ENCODE data around the gene SAA2. TPM values are rescaled to one million over a fixed set of nuclear protein-coding genes. Genes with fewer than 3 reads are reported as not detected.
"Not testable (repeated sequence)": the region's sequence is repeated elsewhere in the genome, so short reads cannot be mapped to it uniquely, and the experiment has no call there.

The SAA2 gene
- total and polyA plus RNA-seq, 2 donors from 2014 or later, result 4.4 to 82.0 TPM

- TF ChIP-seq, protein P1, sequence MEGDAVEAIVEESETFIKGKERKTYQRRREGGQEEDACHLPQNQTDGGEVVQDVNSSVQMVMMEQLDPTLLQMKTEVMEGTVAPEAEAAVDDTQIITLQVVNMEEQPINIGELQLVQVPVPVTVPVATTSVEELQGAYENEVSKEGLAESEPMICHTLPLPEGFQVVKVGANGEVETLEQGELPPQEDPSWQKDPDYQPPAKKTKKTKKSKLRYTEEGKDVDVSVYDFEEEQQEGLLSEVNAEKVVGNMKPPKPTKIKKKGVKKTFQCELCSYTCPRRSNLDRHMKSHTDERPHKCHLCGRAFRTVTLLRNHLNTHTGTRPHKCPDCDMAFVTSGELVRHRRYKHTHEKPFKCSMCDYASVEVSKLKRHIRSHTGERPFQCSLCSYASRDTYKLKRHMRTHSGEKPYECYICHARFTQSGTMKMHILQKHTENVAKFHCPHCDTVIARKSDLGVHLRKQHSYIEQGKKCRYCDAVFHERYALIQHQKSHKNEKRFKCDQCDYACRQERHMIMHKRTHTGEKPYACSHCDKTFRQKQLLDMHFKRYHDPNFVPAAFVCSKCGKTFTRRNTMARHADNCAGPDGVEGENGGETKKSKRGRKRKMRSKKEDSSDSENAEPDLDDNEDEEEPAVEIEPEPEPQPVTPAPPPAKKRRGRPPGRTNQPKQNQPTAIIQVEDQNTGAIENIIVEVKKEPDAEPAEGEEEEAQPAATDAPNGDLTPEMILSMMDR (IDR thresholded peaks at IDR 0.05; ENCODE audit: borderline replicate concordance, extremely low read depth, insufficient read depth), result no peak
- H3K27ac ChIP-seq (ENCODE audit: low read depth in 2 of 2, low read length in 2 of 2), result no peak overlapping the region
- H3K4me3 ChIP-seq (ENCODE audit: low read length in 3 of 3), result no peak overlapping the region
- H3K27me3 ChIP-seq (ENCODE audit: control insufficient read depth, insufficient read depth, low read length), result no peaks in the 10 kb centered on the region
- H3K4me1 ChIP-seq (ENCODE audit: control insufficient read depth in 2 of 3, insufficient read depth in 2 of 3, low read depth in 1 of 3, low read length in 3 of 3), result no peaks in the 10 kb centered on the region
- intact Hi-C loops (cut with DNase I), result no loop called here
- H3K9ac ChIP-seq (ENCODE audit: low read length in 3 of 3), result no peak overlapping the region
- no peaks in the 10 kb centered on the region for H3K9me3 ChIP-seq (ENCODE audit: control insufficient read depth in 2 of 3, insufficient read depth in 1 of 3, low read length in 3 of 3)
- no peak for DNase-seq
- H3K36me3 ChIP-seq (ENCODE audit: control insufficient read depth in 2 of 3, insufficient read depth in 3 of 3, low read length in 3 of 3), result peaks cover 4 to 12% (median 11%) of the 10 kb centered on the region in 3 donors
- FAIRE-seq, result no peak
These were observed 29.2 kb upstream of the SAA2 start for GRCh38 chr11:18277565-18278271.

DNA sequence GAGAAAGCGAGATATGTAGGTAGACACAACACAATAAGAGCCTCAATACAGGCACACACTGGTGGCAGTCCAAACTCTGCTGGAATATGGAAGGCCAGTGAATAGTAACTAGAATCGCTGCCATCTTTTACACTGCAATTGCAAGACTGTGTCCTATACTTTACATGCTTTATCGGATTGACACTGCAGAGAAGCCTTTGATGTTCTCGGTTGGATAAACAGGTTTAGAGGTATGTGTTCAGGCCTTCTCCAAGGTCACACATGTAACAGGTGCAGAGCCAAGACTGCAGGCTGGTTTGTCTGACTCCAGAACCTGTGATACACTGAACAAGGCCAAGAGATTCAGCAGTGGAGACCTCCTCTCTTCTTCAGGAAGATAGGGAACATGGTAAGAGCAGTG is 22.7 kb upstream of the SAA2 start:
- Histone ChIP-seq H3K9me3 (ENCODE audit: control insufficient read depth in 2 of 3, insufficient read depth in 1 of 3, low read length in 3 of 3) (no peaks in the 10 kb centered on the region), H3K27me3 (ENCODE audit: control insufficient read depth, insufficient read depth, low read length) (no peaks in the 10 kb centered on the region), H3K27ac (ENCODE audit: low read depth in 2 of 2, low read length in 2 of 2) (no peak overlapping the region), H3K4me3 (ENCODE audit: low read length in 3 of 3) (no peak overlapping the region), H3K9ac (ENCODE audit: low read length in 3 of 3) (no peak overlapping the region), H3K4me1 (ENCODE audit: control insufficient read depth in 2 of 3, insufficient read depth in 2 of 3, low read depth in 1 of 3, low read length in 3 of 3) (no peaks in the 10 kb centered on the region), H3K36me3 (ENCODE audit: control insufficient read depth in 2 of 3, insufficient read depth in 3 of 3, low read length in 3 of 3) (no peaks in the 10 kb centered on the region)
- FAIRE-seq (no peak), DNase-seq (no peak)
- intact Hi-C loops (cut with DNase I), result no loop called here
- TF ChIP-seq, protein P1 (IDR thresholded peaks at IDR 0.05; ENCODE audit: borderline replicate concordance, extremely low read depth, insufficient read depth), result no peak

DNA sequence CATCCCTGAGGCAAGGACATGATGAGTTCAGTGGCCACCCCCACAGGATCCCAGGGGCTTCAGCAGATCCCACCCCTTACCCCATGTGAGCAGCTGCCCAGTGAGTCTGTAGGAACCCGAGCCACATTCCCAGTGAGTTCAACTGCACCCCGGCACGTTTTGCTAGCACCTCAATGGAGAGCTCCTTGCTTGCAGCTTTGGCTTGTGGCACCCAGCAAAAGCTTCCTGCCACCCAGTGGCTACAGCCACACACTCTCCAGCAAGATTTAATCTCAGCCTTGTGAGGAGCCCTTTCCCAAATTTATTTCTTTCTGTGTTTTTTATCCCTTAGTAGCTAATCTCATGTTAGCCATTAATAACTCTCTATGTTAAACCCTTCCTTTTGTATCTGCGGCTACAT is 21.6 kb upstream of the SAA2 start:
- intact Hi-C loops (cut with DNase I), result no loop called here
- Histone ChIP-seq H3K4me3 (ENCODE audit: low read length in 3 of 3) (no peak overlapping the region), H3K9ac (ENCODE audit: low read length in 3 of 3) (no peak overlapping the region), H3K9me3 (ENCODE audit: control insufficient read depth in 2 of 3, insufficient read depth in 1 of 3, low read length in 3 of 3) (no peaks in the 10 kb centered on the region), H3K36me3 (ENCODE audit: control insufficient read depth in 2 of 3, insufficient read depth in 3 of 3, low read length in 3 of 3) (no peaks in the 10 kb centered on the region), H3K27me3 (ENCODE audit: control insufficient read depth, insufficient read depth, low read length) (no peaks in the 10 kb centered on the region), H3K4me1 (ENCODE audit: control insufficient read depth in 2 of 3, insufficient read depth in 2 of 3, low read depth in 1 of 3, low read length in 3 of 3) (no peaks in the 10 kb centered on the region), H3K27ac (ENCODE audit: low read depth in 2 of 2, low read length in 2 of 2) (no peak overlapping the region)
- DNase-seq (no peak), FAIRE-seq (no peak)
- TF ChIP-seq, protein P1 (IDR thresholded peaks at IDR 0.05; ENCODE audit: borderline replicate concordance, extremely low read depth, insufficient read depth), result no peak

DNA sequence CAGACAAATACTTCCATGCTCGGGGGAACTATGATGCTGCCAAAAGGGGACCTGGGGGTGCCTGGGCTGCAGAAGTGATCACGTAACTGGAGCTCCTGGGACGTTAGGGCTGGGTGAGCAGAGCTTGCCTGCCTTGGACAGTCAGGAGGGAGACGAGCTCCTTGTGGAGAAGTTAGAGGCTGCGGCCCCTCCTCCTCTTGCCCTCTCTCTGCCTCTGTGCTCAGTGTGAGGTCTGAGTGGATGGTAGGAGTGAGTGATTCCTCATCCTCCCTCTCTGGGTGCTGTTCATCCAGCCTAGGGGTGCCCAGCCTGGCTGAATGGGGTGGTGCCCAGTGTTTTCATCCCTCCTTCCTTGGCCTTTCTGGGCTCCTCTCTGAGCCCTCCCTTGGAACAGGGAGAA is 20.8 kb upstream of the SAA2 start:
- H3K4me1 ChIP-seq (ENCODE audit: control insufficient read depth in 2 of 3, insufficient read depth in 2 of 3, low read depth in 1 of 3, low read length in 3 of 3); H3K27me3 ChIP-seq (ENCODE audit: control insufficient read depth, insufficient read depth, low read length); FAIRE-seq; H3K9ac ChIP-seq (ENCODE audit: low read length in 3 of 3); H3K4me3 ChIP-seq (ENCODE audit: low read length in 3 of 3); H3K36me3 ChIP-seq (ENCODE audit: control insufficient read depth in 2 of 3, insufficient read depth in 3 of 3, low read length in 3 of 3); intact Hi-C loops (cut with DNase I); DNase-seq; H3K27ac ChIP-seq (ENCODE audit: low read depth in 2 of 2, low read length in 2 of 2); H3K9me3 ChIP-seq (ENCODE audit: control insufficient read depth in 2 of 3, insufficient read depth in 1 of 3, low read length in 3 of 3): not testable (repeated sequence)

GRCh38 chr11:18267335-18268133 is 19.1 kb upstream of the SAA2 start:
- H3K9me3 ChIP-seq (ENCODE audit: control insufficient read depth in 2 of 3, insufficient read depth in 1 of 3, low read length in 3 of 3); H3K36me3 ChIP-seq (ENCODE audit: control insufficient read depth in 2 of 3, insufficient read depth in 3 of 3, low read length in 3 of 3); H3K4me1 ChIP-seq (ENCODE audit: control insufficient read depth in 2 of 3, insufficient read depth in 2 of 3, low read depth in 1 of 3, low read length in 3 of 3); H3K9ac ChIP-seq (ENCODE audit: low read length in 3 of 3); H3K4me3 ChIP-seq (ENCODE audit: low read length in 3 of 3); H3K27ac ChIP-seq (ENCODE audit: low read depth in 2 of 2, low read length in 2 of 2); DNase-seq; H3K27me3 ChIP-seq (ENCODE audit: control insufficient read depth, insufficient read depth, low read length); intact Hi-C loops (cut with DNase I); FAIRE-seq: not testable (repeated sequence)

All from kidney (tissue), 14 donors.